H9 (cell line): Measurements from ENCODE around the gene ARL4D. TPM values are rescaled to one million over a fixed set of nuclear protein-coding genes. Genes with fewer than 3 reads are reported as not detected.

Experiments used
- DNase-seq: peaks from one replicate; pipeline ENCODE4 v3.0.0-alpha.2; 2017
- H2AFZ ChIP-seq: one replicate; pipeline ENCODE4 v1.6.1; 2013; ENCODE audit warnings: mild to moderate bottlenecking, low read length, control low read depth, moderate library complexity
- H2AK5ac ChIP-seq: 2 replicates; pipeline ENCODE4 v1.6.1; 2013; ENCODE audit warnings: low read length, control low read depth, mixed read lengths; ENCODE audit not compliant: insufficient read length
- H2BK120ac ChIP-seq: one replicate; pipeline ENCODE4 v1.6.1; 2013; ENCODE audit warnings: low read depth, mild to moderate bottlenecking, low read length, control low read depth, inconsistent platforms; ENCODE audit not compliant: poor library complexity, severe bottlenecking
- H2BK12ac ChIP-seq: 2 replicates; pipeline ENCODE4 v1.6.1; 2013; ENCODE audit warnings: low read length, control low read depth, mixed read lengths, low read depth; ENCODE audit not compliant: insufficient read length
- H2BK15ac ChIP-seq: 2 replicates; pipeline ENCODE4 v1.6.1; 2013; ENCODE audit warnings: low read depth, low read length, control low read depth
- H2BK20ac ChIP-seq: one replicate; pipeline ENCODE4 v1.6.1; 2013; ENCODE audit warnings: low read depth, mild to moderate bottlenecking, low read length, control low read depth, inconsistent platforms; ENCODE audit not compliant: poor library complexity, severe bottlenecking
- H2BK5ac ChIP-seq: 2 replicates; pipeline ENCODE4 v1.6.1; 2013; ENCODE audit warnings: low read length, control low read depth, mixed read lengths; ENCODE audit not compliant: insufficient read length
- H3K14ac ChIP-seq: 2 replicates; pipeline ENCODE4 v1.6.1; 2013; ENCODE audit warnings: low read length, control low read depth; ENCODE audit not compliant: insufficient read depth
- H3K18ac ChIP-seq: 2 replicates; pipeline ENCODE4 v1.6.1; 2013; ENCODE audit warnings: low read depth, mild to moderate bottlenecking, mixed read lengths, low read length, control low read depth; ENCODE audit not compliant: insufficient read length
- H3K23ac ChIP-seq: 2 replicates; pipeline ENCODE4 v1.6.1; 2013; ENCODE audit warnings: low read length, control low read depth, mixed read lengths, low read depth; ENCODE audit not compliant: insufficient read length
- H3K23me2 ChIP-seq: 2 replicates; pipeline ENCODE4 v1.6.1; 2013; ENCODE audit warnings: low read depth, mild to moderate bottlenecking, mixed read lengths, low read length, control low read depth; ENCODE audit not compliant: insufficient read length, poor library complexity, severe bottlenecking
- H3K27ac ChIP-seq: 2 replicates; pipeline ENCODE4 v1.5.1; 2013; ENCODE audit warnings: low read length, control low read depth, mixed read lengths, low read depth; ENCODE audit not compliant: insufficient read length
- H3K27me3 ChIP-seq: 2 replicates; pipeline ENCODE4 v1.6.1; 2013; ENCODE audit warnings: low read length, control low read depth, inconsistent platforms; ENCODE audit not compliant: insufficient read depth
- H3K4ac ChIP-seq: 2 replicates; pipeline ENCODE4 v1.6.1; 2013; ENCODE audit warnings: low read depth, mild to moderate bottlenecking, control low read depth, inconsistent platforms, low read length, moderate library complexity
- H3K4me1 ChIP-seq: 2 replicates; pipeline ENCODE4 v1.6.1; 2013; ENCODE audit warnings: low read length, control low read depth, inconsistent platforms; ENCODE audit not compliant: insufficient read depth
- H3K4me2 ChIP-seq: 2 replicates; pipeline ENCODE4 v1.6.1; 2013; ENCODE audit warnings: low read length, control low read depth, mixed read lengths; ENCODE audit not compliant: insufficient read length, insufficient read depth
- H3K56ac ChIP-seq: 2 replicates; pipeline ENCODE4 v1.6.1; 2013; ENCODE audit warnings: low read depth, mild to moderate bottlenecking, mixed read lengths, low read length, control low read depth; ENCODE audit not compliant: insufficient read length
- H3K79me1 ChIP-seq: 2 replicates; pipeline ENCODE4 v1.6.1; 2013; ENCODE audit warnings: low read depth, mild to moderate bottlenecking, moderate library complexity, low read length, control low read depth, inconsistent platforms; ENCODE audit not compliant: insufficient read depth, poor library complexity, severe bottlenecking
- H3K79me2 ChIP-seq: 2 replicates; pipeline ENCODE4 v1.6.1; 2013; ENCODE audit warnings: low read length, control low read depth, inconsistent platforms; ENCODE audit not compliant: insufficient read depth
- H3K9ac ChIP-seq: 2 replicates; pipeline ENCODE4 v1.6.1; 2013; ENCODE audit warnings: low read length, control low read depth, mixed read lengths; ENCODE audit not compliant: insufficient read length; ENCODE audit errors: extremely low read depth
- H3K9me3 ChIP-seq: one replicate; pipeline ENCODE4 v1.6.1; 2013; ENCODE audit warnings: low read depth, low read length, inconsistent platforms; ENCODE audit not compliant: control insufficient read depth
- H3T11ph ChIP-seq: one replicate; pipeline ENCODE4 v1.6.1; 2013; ENCODE audit warnings: mild to moderate bottlenecking, low read length, control low read depth, inconsistent platforms
- H4K20me1 ChIP-seq: one replicate; pipeline ENCODE4 v1.6.1; 2013; ENCODE audit not compliant: control insufficient read depth, insufficient read length, insufficient read depth
- H4K5ac ChIP-seq: 2 replicates; pipeline ENCODE4 v1.6.1; 2013; ENCODE audit warnings: low read depth, mild to moderate bottlenecking, mixed read lengths, low read length, control low read depth; ENCODE audit not compliant: insufficient read length
- H4K8ac ChIP-seq: replicated peaks from 2 replicates; pipeline ENCODE4 v1.6.1; 2013; ENCODE audit warnings: low read length, control low read depth, mixed read lengths, low read depth; ENCODE audit not compliant: insufficient read length
- H4K91ac ChIP-seq: 2 replicates; pipeline ENCODE4 v1.6.1; 2013; ENCODE audit warnings: low read depth, mild to moderate bottlenecking, moderate library complexity, mixed read lengths, low read length, control low read depth; ENCODE audit not compliant: insufficient read length
- H3K27ac Mint-ChIP-seq, 3 experiments: 2 replicates in 2 of 3; 3 replicates in 1 of 3; pipeline ENCODE4 v1.8.0; 2020 to 2021; ENCODE audit warnings: mixed read lengths in 3 of 3, mild to moderate bottlenecking in 1 of 3, moderate library complexity in 1 of 3
- H3K27me3 Mint-ChIP-seq: 2 replicates; pipeline ENCODE4 v1.8.0; 2021; ENCODE audit warnings: low read depth, mild to moderate bottlenecking, moderate library complexity, mixed read lengths
- H3K36me3 Mint-ChIP-seq, 3 experiments: 2 replicates in 2 of 3; 3 replicates in 1 of 3; pipeline ENCODE4 v1.8.0; 2020 to 2021; ENCODE audit warnings: low read depth in 3 of 3, mixed read lengths in 3 of 3; ENCODE audit not compliant: insufficient read depth in 1 of 3
- H3K4me1 Mint-ChIP-seq, 2 experiments: 2 replicates each; pipeline ENCODE4 v1.8.0; 2020; ENCODE audit warnings: mixed read lengths in 2 of 2
- H3K4me3 Mint-ChIP-seq, 2 experiments: 2 replicates in 1 of 2; 3 replicates in 1 of 2; pipeline ENCODE4 v1.8.0; 2020 to 2021; ENCODE audit warnings: mild to moderate bottlenecking in 2 of 2, mixed read lengths in 2 of 2, moderate library complexity in 1 of 2
- H3K9me3 Mint-ChIP-seq, 2 experiments: 2 replicates in 1 of 2; 3 replicates in 1 of 2; pipeline ENCODE4 v1.8.0; 2020; ENCODE audit warnings: mild to moderate bottlenecking in 2 of 2, mixed read lengths in 2 of 2, moderate library complexity in 1 of 2
- WGBS: extraction: QIAGEN DNeasy Blood & Tissue Kit; methylation state at CpG from one replicate; pipeline ENCODE4 v1.1.7; 2013; ENCODE audit warnings: missing lambda C conversion rate, low lambda C conversion rate, mixed read lengths; ENCODE audit not compliant: insufficient read length; ENCODE audit errors: extremely low coverage; 5-methylcytosine and 5-hydroxymethylcytosine counted together
- total RNA-seq: library from RNA; stranded (reverse); gene quantifications from 2 replicates; pipeline ENCODE4 v1.2.1, GENCODE V29; 2021
- TF ChIP-seq, protein P1 (sequence below): fragments of 200-600 bp; sonication (generic); conservative IDR thresholded peaks from 3 replicates; pipeline ENCODE4 v1.8.0; 2021; ENCODE audit warnings: antibody characterized with exemption, mild to moderate bottlenecking

The ARL4D gene
- total RNA-seq, 1 experiment from 2014 or later, result 6.2 TPM

DNA sequence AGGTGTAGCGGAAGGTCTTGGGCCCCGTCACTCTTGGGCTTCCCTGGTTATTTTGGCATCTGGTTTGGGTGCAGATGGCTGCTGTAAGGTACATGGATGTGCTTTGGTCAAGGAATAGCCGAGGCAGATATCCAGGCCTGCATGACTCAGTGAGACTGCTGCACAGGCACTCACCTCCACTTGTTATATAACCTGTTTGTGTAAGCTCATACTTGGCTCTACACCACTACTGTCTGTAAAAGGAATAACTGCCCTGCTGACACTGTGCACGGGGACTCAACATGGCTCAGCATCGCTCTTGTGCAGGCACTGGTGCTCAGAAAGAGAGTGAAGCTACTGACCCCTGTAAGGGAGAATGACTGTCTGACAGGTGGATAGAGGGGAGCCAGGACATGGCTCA lies 42.3 kb upstream of the ARL4D start:
- no peaks in the 10 kb centered on the region for H3K4me1 ChIP-seq
- no peak overlapping the region for H3K56ac ChIP-seq
- H3K4me2 ChIP-seq, result no peak overlapping the region
- DNase-seq, result no peak
- no peak overlapping the region for H2BK15ac ChIP-seq
- no peak overlapping the region; the same call in 1 of the 2 replicates for H3K4ac ChIP-seq
- no peak overlapping the region for H3K14ac ChIP-seq
- H3K27me3 ChIP-seq, result no peaks in the 10 kb centered on the region; the same call in 1 of the 2 replicates
- H3K79me1 ChIP-seq, result no peaks in the 10 kb centered on the region
- H3K23ac ChIP-seq, result no peak overlapping the region
- H3K4me1 Mint-ChIP-seq, result peaks cover 17 to 35% of the 10 kb centered on the region in 2 experiments
- no peak overlapping the region for H3K9ac ChIP-seq
- peaks cover 2 to 12% of the 10 kb centered on the region in 2 experiments; a peak in 3 of 5 replicates for H3K9me3 Mint-ChIP-seq
- H2BK20ac ChIP-seq, result no peak overlapping the region
- no peak overlapping the region for H4K91ac ChIP-seq
- peaks cover 43% of the 10 kb centered on the region for H3K27me3 Mint-ChIP-seq
- H4K8ac ChIP-seq, result no peak overlapping the region
- no peak overlapping the region for H3T11ph ChIP-seq
- no peak overlapping the region for H3K18ac ChIP-seq
- H3K4me3 Mint-ChIP-seq, result no peak overlapping the region
- H2AK5ac ChIP-seq, result no peak overlapping the region
- H2BK120ac ChIP-seq, result no peak overlapping the region
- H3K36me3 Mint-ChIP-seq, result peaks cover 12 to 38% (median 24%) of the 10 kb centered on the region in 3 experiments; a peak in 6 of 7 replicates
- H4K20me1 ChIP-seq, result no peaks in the 10 kb centered on the region
- H3K79me2 ChIP-seq, result no peaks in the 10 kb centered on the region
- no peak overlapping the region for H4K5ac ChIP-seq
- TF ChIP-seq, protein P1, sequence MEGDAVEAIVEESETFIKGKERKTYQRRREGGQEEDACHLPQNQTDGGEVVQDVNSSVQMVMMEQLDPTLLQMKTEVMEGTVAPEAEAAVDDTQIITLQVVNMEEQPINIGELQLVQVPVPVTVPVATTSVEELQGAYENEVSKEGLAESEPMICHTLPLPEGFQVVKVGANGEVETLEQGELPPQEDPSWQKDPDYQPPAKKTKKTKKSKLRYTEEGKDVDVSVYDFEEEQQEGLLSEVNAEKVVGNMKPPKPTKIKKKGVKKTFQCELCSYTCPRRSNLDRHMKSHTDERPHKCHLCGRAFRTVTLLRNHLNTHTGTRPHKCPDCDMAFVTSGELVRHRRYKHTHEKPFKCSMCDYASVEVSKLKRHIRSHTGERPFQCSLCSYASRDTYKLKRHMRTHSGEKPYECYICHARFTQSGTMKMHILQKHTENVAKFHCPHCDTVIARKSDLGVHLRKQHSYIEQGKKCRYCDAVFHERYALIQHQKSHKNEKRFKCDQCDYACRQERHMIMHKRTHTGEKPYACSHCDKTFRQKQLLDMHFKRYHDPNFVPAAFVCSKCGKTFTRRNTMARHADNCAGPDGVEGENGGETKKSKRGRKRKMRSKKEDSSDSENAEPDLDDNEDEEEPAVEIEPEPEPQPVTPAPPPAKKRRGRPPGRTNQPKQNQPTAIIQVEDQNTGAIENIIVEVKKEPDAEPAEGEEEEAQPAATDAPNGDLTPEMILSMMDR, result no peak
- no peak overlapping the region for H3K27ac ChIP-seq
- no peaks in the 10 kb centered on the region for H3K9me3 ChIP-seq
- no CpG with 5 or more reads among the region's 5 CpGs for WGBS
- H3K27ac Mint-ChIP-seq, result no peak overlapping the region
- no peak overlapping the region for H2BK5ac ChIP-seq
- no peak overlapping the region for H2AFZ ChIP-seq
- H3K23me2 ChIP-seq, result peaks cover 11% of the 10 kb centered on the region
- no peak overlapping the region for H2BK12ac ChIP-seq
